Mesodermal cell (in vitro differentiated cells): ENCODE data around the gene LRRC36.

ENCODE experiments used
- H3K27ac ChIP-seq: 2 replicates; pipeline ENCODE4 v1.7.0; 2013; ENCODE audit warnings: mild to moderate bottlenecking, low read depth, low read length, moderate library complexity; ENCODE audit not compliant: severe bottlenecking
- H3K36me3 ChIP-seq: 2 replicates; pipeline ENCODE4 v1.7.1; 2013; ENCODE audit warnings: mild to moderate bottlenecking, low read length, moderate library complexity; ENCODE audit not compliant: control insufficient read depth, insufficient read depth
- H3K4me1 ChIP-seq: one replicate; pipeline ENCODE4 v1.7.1; 2013; ENCODE audit warnings: mild to moderate bottlenecking, low read length; ENCODE audit not compliant: insufficient read depth, control insufficient read depth, poor library complexity, severe bottlenecking
- H3K4me3 ChIP-seq: 2 replicates; pipeline ENCODE4 v1.7.0; 2013; ENCODE audit warnings: low read length, control low read depth, mild to moderate bottlenecking; ENCODE audit not compliant: insufficient read depth, poor library complexity, severe bottlenecking; ENCODE audit errors: extremely low read depth
- H3K9me3 ChIP-seq: 2 replicates; pipeline ENCODE4 v1.7.1; 2013; ENCODE audit warnings: mild to moderate bottlenecking, low read length, moderate library complexity; ENCODE audit not compliant: control insufficient read depth
- WGBS, 2 experiments: methylation state at CpG; one replicate each; pipeline ENCODE4 v1.1.5; 2013; ENCODE audit warnings: missing lambda C conversion rate in 2 of 2; ENCODE audit not compliant: insufficient coverage in 2 of 2; 5-methylcytosine and 5-hydroxymethylcytosine counted together

LRRC36 gene

DNA sequence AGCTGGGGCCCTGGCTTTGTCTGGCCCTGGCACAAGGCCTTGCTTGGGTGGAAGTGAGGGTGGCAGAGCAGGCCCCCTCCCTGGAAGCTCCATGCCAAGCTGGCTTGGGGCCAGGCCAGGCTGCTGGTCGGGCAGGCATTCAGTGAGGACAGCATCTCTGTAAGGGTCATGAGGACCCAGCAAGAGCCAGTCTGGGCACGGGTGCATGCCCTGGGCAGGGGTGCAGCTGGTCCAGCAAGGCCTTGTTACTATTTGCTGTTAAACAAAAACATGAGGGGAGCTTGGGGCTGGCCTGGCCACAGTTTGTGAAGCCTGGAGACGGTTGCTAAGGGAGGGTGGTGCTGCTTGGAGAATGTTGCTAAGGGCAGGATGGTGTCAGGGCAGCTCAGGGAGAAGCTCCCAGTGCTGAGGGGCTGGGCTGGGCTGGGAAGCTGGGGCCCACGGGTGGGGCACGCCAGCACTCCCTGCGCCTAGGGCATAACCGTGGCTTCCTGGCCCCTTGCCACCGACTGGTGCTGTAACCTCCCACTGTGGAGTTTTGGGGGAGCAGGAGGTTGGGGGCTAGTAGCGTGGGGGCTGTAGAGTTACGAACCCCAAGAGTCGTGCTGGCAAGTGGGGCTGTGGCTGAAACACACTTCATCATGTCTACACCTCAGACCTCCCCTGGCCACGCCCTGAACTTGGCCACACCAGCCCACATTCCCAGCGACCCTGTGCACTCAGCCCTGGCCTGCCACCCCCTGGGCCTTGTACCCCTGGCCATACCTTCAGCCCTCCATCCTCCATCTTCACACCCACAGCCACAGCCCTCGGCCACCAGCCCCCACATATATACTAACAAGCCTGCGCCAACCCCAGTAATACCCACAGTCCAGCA, 65.0 kb downstream of the LRRC36 start:
- Histone ChIP-seq H3K9me3 (no peaks in the 10 kb centered on the region), H3K4me1 (peaks cover 22% of the 10 kb centered on the region), H3K4me3 (no peak overlapping the region), H3K36me3 (no peaks in the 10 kb centered on the region), H3K27ac (no peak overlapping the region)
- 84 to 88% methylated on average over 9 to 13 of the region's 15 CpGs for WGBS, 2 experiments

DNA sequence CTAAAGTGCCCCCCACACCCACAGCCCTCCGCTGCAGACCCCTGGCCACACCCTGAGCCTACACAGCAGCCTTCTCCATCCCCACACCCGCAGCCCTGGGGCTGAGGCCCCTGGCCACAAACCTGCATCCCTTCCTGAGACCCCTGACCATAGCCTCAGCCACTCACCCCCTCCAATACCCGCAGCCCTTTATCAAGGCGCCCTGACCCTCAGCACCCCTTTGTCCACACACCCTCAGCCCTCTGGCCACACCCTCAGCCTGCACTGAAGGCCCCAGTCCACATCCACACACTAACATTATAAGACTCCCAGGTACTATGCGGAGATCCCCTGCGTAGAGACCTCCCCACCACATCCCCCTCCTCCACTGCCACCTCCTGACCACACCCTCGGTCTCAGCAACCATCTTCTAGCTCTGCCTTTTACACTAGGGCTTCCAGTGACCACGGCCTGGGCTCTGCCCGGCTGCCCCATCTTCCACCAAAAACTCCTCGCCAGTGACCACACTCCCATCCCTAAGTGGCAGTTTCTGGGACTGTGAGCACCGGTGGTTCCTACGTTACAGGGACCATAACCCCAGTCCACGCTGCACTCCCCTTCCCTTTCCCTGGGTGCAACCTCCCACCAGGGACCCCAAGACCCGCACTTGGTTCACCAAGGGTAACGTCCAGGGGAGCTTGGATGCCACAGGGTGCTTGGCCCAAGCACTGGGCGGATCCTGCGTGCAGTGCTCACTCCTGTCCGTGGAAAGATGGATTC, 65.9 kb downstream of the LRRC36 start:
- peaks cover 29% of the 10 kb centered on the region for H3K4me1 ChIP-seq
- WGBS, 2 experiments, result 83 to 89% methylated on average over 16 to 18 of the region's 18 CpGs
- H3K9me3 ChIP-seq, result no peaks in the 10 kb centered on the region
- H3K36me3 ChIP-seq, result no peaks in the 10 kb centered on the region
- H3K4me3 ChIP-seq, result no peak overlapping the region
- no peak overlapping the region for H3K27ac ChIP-seq

DNA sequence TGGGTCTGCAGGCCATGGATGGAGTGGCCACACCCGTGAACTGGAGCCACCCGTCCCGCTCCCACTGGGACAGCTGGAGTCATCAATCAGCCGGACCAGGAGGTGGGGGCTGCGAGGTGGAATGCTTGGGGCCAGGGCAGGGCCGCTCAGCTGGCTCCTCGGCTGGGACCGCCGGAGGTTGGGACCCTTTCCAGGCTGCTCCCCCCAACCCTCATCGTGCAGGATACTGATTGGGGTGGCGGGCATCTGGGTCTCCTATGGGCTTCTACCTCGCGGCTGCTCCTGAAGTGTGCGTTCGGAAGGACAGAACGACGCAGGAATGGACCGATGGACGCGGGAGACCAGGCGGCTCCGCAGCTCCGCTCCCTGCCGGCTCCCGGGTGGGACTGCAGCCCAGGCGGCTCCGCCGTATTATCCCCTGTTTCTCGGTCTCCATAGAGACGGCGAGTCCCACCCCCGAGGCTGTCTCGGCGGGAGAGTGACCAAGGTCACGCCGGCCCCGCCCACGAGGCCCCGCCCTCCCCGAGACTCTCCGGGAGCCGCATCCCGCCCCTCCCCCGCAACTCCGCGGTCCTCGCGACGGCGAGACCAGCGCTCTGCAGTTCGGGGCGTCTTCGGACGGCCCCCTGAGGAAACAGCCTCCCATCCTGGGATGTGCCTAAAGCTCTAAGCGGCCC, 66.6 kb downstream of the LRRC36 start, which contains the start of gene TPPP3:
TSS of gene TPPP3 (minus strand) at position 388 of the 677 bp plus-strand sequence. CDS start 2,387 bp downstream, outside the sequence.
- H3K36me3 ChIP-seq, result no peaks in the 10 kb centered on the region
- peaks cover 29% of the 10 kb centered on the region for H3K4me1 ChIP-seq
- peak within 1 kb of the TSS; percentile 45 for H3K27ac ChIP-seq
- H3K4me3 ChIP-seq, result peak within 1 kb of the TSS; percentile 19
- no peaks in the 10 kb centered on the region for H3K9me3 ChIP-seq
- 2 to 9% methylated on average over 33 to 45 of the region's 56 CpGs for WGBS, 2 experiments

- H3K4me1 ChIP-seq, result peaks cover 29% of the 10 kb centered on the region
- peak overlapping the region; percentile 45 for H3K27ac ChIP-seq
- 8 to 10% methylated on average over 15 to 16 of the region's 20 CpGs for WGBS, 2 experiments
Observed at GRCh38 chr16:67393788-67394154, 67.2 kb downstream of the LRRC36 start.

GRCh38 chr16:67394155-67395104, 67.8 kb downstream of the LRRC36 start:
- Histone ChIP-seq H3K9me3 (no peaks in the 10 kb centered on the region), H3K4me3 (no peak overlapping the region), H3K36me3 (no peaks in the 10 kb centered on the region), H3K27ac (no peak overlapping the region), H3K4me1 (peaks cover 29% of the 10 kb centered on the region)
- 14 to 15% methylated on average over 76 to 80 of the region's 88 CpGs for WGBS, 2 experiments

More at GRCh38 chr16:67393788-67394154, 67.2 kb downstream of the LRRC36 start:
- no peaks in the 10 kb centered on the region for H3K9me3 ChIP-seq
- no peaks in the 10 kb centered on the region for H3K36me3 ChIP-seq
- no peak overlapping the region for H3K4me3 ChIP-seq

GRCh38 chr16:67395105-67395457, 68.5 kb downstream of the LRRC36 start:
- Histone ChIP-seq H3K4me3 (no peak overlapping the region), H3K4me1 (peaks cover 29% of the 10 kb centered on the region), H3K36me3 (no peaks in the 10 kb centered on the region), H3K27ac (no peak overlapping the region), H3K9me3 (no peaks in the 10 kb centered on the region)
- WGBS, 2 experiments, result 81 to 85% methylated on average over 4 to 6 of the region's 10 CpGs

DNA sequence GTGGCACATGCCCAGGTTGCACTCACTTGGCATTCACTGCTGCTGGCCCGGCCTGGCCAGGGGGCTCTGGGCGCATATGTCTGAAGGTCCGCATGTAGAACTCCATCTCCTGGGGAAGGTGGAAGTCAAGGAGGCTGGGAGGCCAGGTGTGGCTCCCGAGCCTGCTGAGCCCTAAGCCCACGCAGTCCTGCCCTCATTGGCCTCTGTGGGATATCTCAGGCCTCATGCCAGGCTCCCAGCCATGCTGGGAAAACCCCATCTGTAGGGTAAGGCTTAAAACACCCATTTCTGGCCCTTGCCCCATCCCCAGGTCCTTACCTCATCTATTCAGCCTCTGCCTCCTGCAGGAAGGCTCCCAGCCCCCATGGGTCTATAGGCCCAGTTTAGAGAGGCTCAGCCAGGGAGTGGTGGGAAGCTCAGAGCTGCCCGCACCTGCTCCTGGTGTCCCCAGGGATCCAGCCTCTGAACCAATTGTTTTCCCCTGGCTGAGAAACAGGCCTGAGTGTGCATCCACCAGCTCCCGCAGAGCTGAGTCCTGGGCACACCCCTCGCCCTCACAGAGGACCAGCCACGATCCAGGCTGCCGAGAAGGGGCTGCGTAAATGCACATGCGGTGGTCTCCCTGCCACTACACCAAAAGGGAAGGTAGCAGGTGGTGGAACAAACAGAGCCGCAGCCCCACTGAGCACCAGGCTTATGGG, 69.0 kb downstream of the LRRC36 start:
- Histone ChIP-seq H3K9me3 (no peaks in the 10 kb centered on the region), H3K36me3 (no peaks in the 10 kb centered on the region), H3K4me1 (peaks cover 29% of the 10 kb centered on the region), H3K4me3 (no peak overlapping the region), H3K27ac (peak overlapping the region; percentile 33)
- 58 to 82% methylated on average over 6 to 10 of the region's 13 CpGs for WGBS, 2 experiments

GRCh38 chr16:67396159-67397035, 69.8 kb downstream of the LRRC36 start:
- Histone ChIP-seq H3K4me1 (peaks cover 29% of the 10 kb centered on the region), H3K4me3 (no peak overlapping the region), H3K27ac (peak overlapping the region; percentile 73), H3K36me3 (no peaks in the 10 kb centered on the region), H3K9me3 (no peaks in the 10 kb centered on the region)
- 19 to 25% methylated on average over 23 to 24 of the region's 31 CpGs for WGBS, 2 experiments
